Heart left ventricle (tissue), 16 donors: ENCODE measurements around the gene RAB1B. TPM values are rescaled to one million over a fixed set of nuclear protein-coding genes. Genes with fewer than 3 reads are reported as not detected.
A peak's percentile ranks its signal among the peaks of the same experiment; 100 is the strongest.

Source experiments
- ATAC-seq, 4 donors: fragments of 200-7000 bp; cut with Tn5 transposase; one replicate each; pipeline ENCODE4 v1.9.1; 2020 to 2022; ENCODE audit warnings: moderate library complexity in 4 of 4, mild to moderate bottlenecking in 3 of 4, moderate number of reproducible peaks in 1 of 4
- DNase-seq, 5 donors: peaks; one replicate each; pipeline ENCODE4 v3.0.0-alpha.2; 2020
- H3K27ac ChIP-seq, 12 donors: fragments of 200-600 bp; sonication (generic) in 4 of 12; one replicate each; pipeline versions ENCODE4 v1.5.0 to v1.8.0; 2016 to 2022; ENCODE audit warnings: mild to moderate bottlenecking in 2 of 12
- H3K27me3 ChIP-seq, 9 donors: fragments of 200-600 bp; sonication (generic) in 2 of 9; one replicate each; pipeline versions ENCODE4 v1.5.1 to v1.8.0; 2016 to 2022; ENCODE audit warnings: mild to moderate bottlenecking in 3 of 9
- H3K36me3 ChIP-seq, 9 donors: fragments of 200-600 bp; sonication (generic) in 2 of 9; one replicate each; pipeline versions ENCODE4 v1.5.0 to v1.8.0; 2018 to 2022; ENCODE audit warnings: mild to moderate bottlenecking in 2 of 9
- H3K4me1 ChIP-seq, 12 donors: fragments of 200-600 bp; sonication (generic) in 4 of 12; one replicate each; pipeline versions ENCODE4 v1.5.0 to v1.8.0; 2016 to 2022; ENCODE audit warnings: mild to moderate bottlenecking in 3 of 12
- H3K4me3 ChIP-seq, 12 donors: fragments of 200-600 bp; sonication (generic) in 4 of 12; one replicate each; pipeline versions ENCODE4 v1.5.0 to v1.8.0; 2017 to 2022; ENCODE audit warnings: mild to moderate bottlenecking in 9 of 12, moderate library complexity in 4 of 12
- H3K9me3 ChIP-seq, 12 donors: fragments of 200-600 bp; sonication (generic) in 4 of 12; one replicate each; pipeline versions ENCODE4 v1.5.0 to v1.8.0; 2016 to 2022; ENCODE audit warnings: mild to moderate bottlenecking in 1 of 12
- CTCF ChIP-seq, 12 donors: fragments of 200-600 bp; sonication (generic) in 4 of 12; IDR thresholded peaks; one replicate each; pipeline versions ENCODE4 v1.5.0 to v1.8.0; 2018 to 2022; ENCODE audit warnings: antibody characterized with exemption in 12 of 12, mild to moderate bottlenecking in 5 of 12
- POLR2A ChIP-seq, 2 donors: fragments of 450-650 bp; IDR thresholded peaks; one replicate each; pipeline ENCODE4 v1.6.1; 2017; ENCODE audit warnings: antibody characterized with exemption in 2 of 2, mild to moderate bottlenecking in 2 of 2, moderate library complexity in 2 of 2
- WGBS, 4 donors: extraction: QIAGEN DNeasy Blood & Tissue Kit in 2 of 4; methylation state at CpG; one replicate each; pipeline versions ENCODE4 v1.1.5 to v1.1.7; 2013 to 2018; 5-methylcytosine and 5-hydroxymethylcytosine counted together
- intact Hi-C, 10 donors: fragments of 100-400 bp; cut with DNase I; formaldehyde crosslinking; loops; one replicate each; pipeline versions ENCODE4 v1.11.1 to v1.14.2; 2022
- polyA plus RNA-seq, 2 donors: library from polyadenylated mRNA; stranded (reverse); fragments of 200-250 nt; gene quantifications; one replicate each; pipeline ENCODE4 v1.2.3, GENCODE V29; 2013
- total RNA-seq, 9 donors: library from RNA; depleted of rRNA in 2 of 9; stranded (reverse); fragments of >200 nt in 2 of 9; fragmentation: NEBNext Ultra II Directional in 3 of 9; extraction: Animal tissue kit (Norgen Biotek cat#: 25700) in 3 of 9; gene quantifications; one replicate each; pipeline versions ENCODE4 v1.1.0 to v1.2.4, GENCODE V29; 2016 to 2023
- donor health status: ischemic (EF 13 %, LVEDD 7.1; RV severe dilation, severe dysfunction).
- donor health status: healthy with polysubstance abuse.
- donor health status: DM: no; HTN: yes; CAD: no.
- donor health status: DM: no; HTN: no; CAD: no.
- donor health status: ischemic (EF 25% LVEDD 6.9; RV normal size, moderate dysfunction).
- donor health status: ischemic (EF 25% LVEDD 5.7; RV mildly dilated, moderate dysfunction).
- donor health status: healthy.
- donor health status: DM: yes; HTN: yes; CAD: no.
- donor health status: ischemic (EF 35%, LVEDD 5.7; RV mildly dilated, moderate dysfunction).
- donor health status: nonischemic (EF 11% LVEDD 7.7; RV severe dilation, severe dysfunction).
- donor health status: DM: yes; HTN: yes; CAD: no.
- donor health status: PGD.
- donor health status: ischemic (EF 29% LVEDD 5.4; RV normal size, mild dysfunction).
- donor health status: nonischemic (EF 23%, LVEDD 6.1; RV moderate dilation, normal function).

The RAB1B gene
- total and polyA plus RNA-seq, 11 donors, result 111 to 178 (median 135) TPM

GRCh38 chr11:66285250-66285947, 17.0 kb downstream of the RAB1B start:
- DNase-seq (no peak), ATAC-seq (no peak)
- H3K9me3 ChIP-seq, result no peaks in the 10 kb centered on the region
- 74 to 87% (median 84%) methylated on average over 10 to 13 of the region's 13 CpGs for WGBS, 4 donors
- no peak overlapping the region for H3K4me3 ChIP-seq
- TF ChIP-seq POLR2A (IDR thresholded peaks at IDR 0.05), result no peak
- no peak for TF ChIP-seq CTCF (IDR thresholded peaks at IDR 0.05)
- H3K27ac ChIP-seq, result peak overlapping the region in 6 of 12 donors; percentile 23 to 65 (median 44)
- peaks cover 0 to 60% (median 38%) of the 10 kb centered on the region in 12 donors for H3K4me1 ChIP-seq
- H3K27me3 ChIP-seq, result no peaks in the 10 kb centered on the region
- intact Hi-C loops, result loop anchor here in 5 of 10 donors (10.0 kb wide), 1 partner anchor 61 kb away; no protein-coding TSS in a partner anchor
- H3K36me3 ChIP-seq, result peaks cover 0 to 23% (median 8%) of the 10 kb centered on the region in 9 donors

- Histone ChIP-seq H3K4me3 (no peak overlapping the region), H3K27me3 (peaks cover 0 to 9% (median under 1%) of the 10 kb centered on the region in 9 donors), H3K27ac (no peak overlapping the region), H3K9me3 (no peaks in the 10 kb centered on the region), H3K4me1 (peaks cover 0 to 60% (median 38%) of the 10 kb centered on the region in 12 donors), H3K36me3 (peaks cover 0 to 23% (median 8%) of the 10 kb centered on the region in 9 donors)
- intact Hi-C loops, result loop anchor here in 5 of 10 donors (10.0 kb wide), 1 partner anchor 62 kb away; no protein-coding TSS in a partner anchor
- DNase-seq, result no peak
- 76 to 87% (median 85%) methylated on average over 5 of the region's 5 CpGs for WGBS, 4 donors
- ATAC-seq, result no peak
- TF ChIP-seq POLR2A (IDR thresholded peaks at IDR 0.05) (no peak), CTCF (IDR thresholded peaks at IDR 0.05) (no peak)
These were observed 18.3 kb downstream of the RAB1B start for GRCh38 chr11:66286699-66287098.

- peaks cover 5 to 16% (median 7%) of the 10 kb centered on the region in 9 donors for H3K27me3 ChIP-seq
- peak overlapping the region in 1 of 12 donors; percentile 94 for H3K27ac ChIP-seq
- no peaks in the 10 kb centered on the region for H3K9me3 ChIP-seq
- H3K4me1 ChIP-seq, result peaks cover 0 to 61% (median 38%) of the 10 kb centered on the region in 12 donors
- no peak for ATAC-seq
- no peak for DNase-seq
- intact Hi-C loops, result loop anchor here in 5 of 10 donors (10.0 kb wide), 1 partner anchor 63 kb away; no protein-coding TSS in a partner anchor
- peak overlapping the region in 7 of 12 donors; percentile 70 to 100 (median 75) for H3K4me3 ChIP-seq
- no peak for TF ChIP-seq CTCF (IDR thresholded peaks at IDR 0.05)
- TF ChIP-seq POLR2A (IDR thresholded peaks at IDR 0.05), result no peak
- H3K36me3 ChIP-seq, result peaks cover 0 to 23% (median 8%) of the 10 kb centered on the region in 9 donors
- 80 to 89% (median 83%) methylated on average over 10 of the region's 10 CpGs for WGBS, 4 donors
These were observed 18.9 kb downstream of the RAB1B start for GRCh38 chr11:66287211-66287888.
